ENCODE measurements around the gene VASH2.
"Not testable (repeated sequence)": the region's sequence is repeated elsewhere in the genome, so short reads cannot be mapped to it uniquely, and the experiment has no call there.

VASH2 gene

GRCh38 chr1:212958175-212958574, 7.8 kb downstream of the VASH2 start:
- no peak for DNase-seq

GRCh38 chr1:212959266-212960220, 9.2 kb downstream of the VASH2 start:
- DNase-seq: no peak

GRCh38 chr1:212960932-212961331, 10.6 kb downstream of the VASH2 start:
- no peak for DNase-seq

GRCh38 chr1:212962509-212962908, 12.2 kb downstream of the VASH2 start:
- DNase-seq: no peak

- DNase-seq: no peak
Observed at GRCh38 chr1:212964102-212964501, 13.8 kb downstream of the VASH2 start.

GRCh38 chr1:212964993-212965392, 14.7 kb downstream of the VASH2 start:
- not testable (repeated sequence) for DNase-seq

GRCh38 chr1:212966616-212967015, 16.3 kb downstream of the VASH2 start:
- DNase-seq: no peak

- no peak for DNase-seq
Observed at GRCh38 chr1:212967801-212968200, 17.5 kb downstream of the VASH2 start.

- DNase-seq: no peak
Observed at GRCh38 chr1:212968368-212968863, 18.1 kb downstream of the VASH2 start.

- DNase-seq: no peak
Observed at GRCh38 chr1:212970085-212970484, 19.7 kb downstream of the VASH2 start.

- DNase-seq: no peak
Observed at GRCh38 chr1:212971312-212971711, 21.0 kb downstream of the VASH2 start.

- DNase-seq: no peak
Observed at GRCh38 chr1:212973426-212973825, 23.1 kb downstream of the VASH2 start.

GRCh38 chr1:212973899-212974298, 23.6 kb downstream of the VASH2 start:
- no peak for DNase-seq

- DNase-seq: no peak
Observed at GRCh38 chr1:212974711-212975110, 24.4 kb downstream of the VASH2 start.

- no peak for DNase-seq
Observed at GRCh38 chr1:212975111-212975918, 25.0 kb downstream of the VASH2 start.

- no peak for DNase-seq
Observed at GRCh38 chr1:212976586-212976985, 26.2 kb downstream of the VASH2 start.

GRCh38 chr1:212977781-212978645, 27.7 kb downstream of the VASH2 start:
- no peak for DNase-seq

GRCh38 chr1:212979340-212980122, 29.2 kb downstream of the VASH2 start:
- no peak for DNase-seq

GRCh38 chr1:212980123-212980785, 29.9 kb downstream of the VASH2 start:
- DNase-seq: no peak

GRCh38 chr1:212981025-212981495, 30.7 kb downstream of the VASH2 start:
- no peak for DNase-seq
